Stimulated activated CD4-positive, alpha-beta T cell treated with anti-CD3 and anti-CD28 coated beads, Interleukin-1b, Interleukin-23, amount 100 ng/mL, for 48 hours (primary cell): ENCODE results near the gene KIFAP3.
"Not testable (repeated sequence)": the region's sequence is repeated elsewhere in the genome, so short reads cannot be mapped to it uniquely, and the experiment has no call there.

Source experiments
- DNase-seq: peaks from one replicate; pipeline ENCODE4 v3.0.0-alpha.2; 2020

Gene KIFAP3

GRCh38 chr1:170074250-170075157 is at the start of gene KIFAP3:
TSS of gene KIFAP3 (minus strand) at chr1:170074695. CDS start at chr1:170074467, 228 bp downstream.
- peak; percentile 97 for DNase-seq

GRCh38 chr1:170122366-170122765 is 47.9 kb upstream of the KIFAP3 start:
- DNase-seq: no peak

DNA sequence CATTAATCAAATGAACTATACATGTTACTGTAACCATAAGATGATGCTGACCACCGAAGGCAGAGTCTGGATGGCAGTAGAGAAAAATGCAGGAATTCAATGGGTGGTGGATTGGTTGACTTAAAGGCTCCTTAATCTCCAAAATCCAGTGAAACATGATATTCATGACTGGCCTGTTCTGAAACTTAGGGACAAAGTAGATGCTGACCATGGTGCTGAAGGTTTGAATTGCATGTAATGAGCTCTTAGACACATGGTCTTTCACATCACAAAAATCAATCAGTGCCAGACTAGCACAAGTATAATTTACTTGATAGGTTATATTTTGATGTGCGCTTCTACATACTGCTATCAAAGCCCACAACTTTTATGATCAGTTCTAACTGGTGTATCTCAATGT is 40.4 kb upstream of the KIFAP3 start:
- DNase-seq: no peak

GRCh38 chr1:170113140-170113539 is 38.6 kb upstream of the KIFAP3 start:
- DNase-seq: not testable (repeated sequence)

DNA sequence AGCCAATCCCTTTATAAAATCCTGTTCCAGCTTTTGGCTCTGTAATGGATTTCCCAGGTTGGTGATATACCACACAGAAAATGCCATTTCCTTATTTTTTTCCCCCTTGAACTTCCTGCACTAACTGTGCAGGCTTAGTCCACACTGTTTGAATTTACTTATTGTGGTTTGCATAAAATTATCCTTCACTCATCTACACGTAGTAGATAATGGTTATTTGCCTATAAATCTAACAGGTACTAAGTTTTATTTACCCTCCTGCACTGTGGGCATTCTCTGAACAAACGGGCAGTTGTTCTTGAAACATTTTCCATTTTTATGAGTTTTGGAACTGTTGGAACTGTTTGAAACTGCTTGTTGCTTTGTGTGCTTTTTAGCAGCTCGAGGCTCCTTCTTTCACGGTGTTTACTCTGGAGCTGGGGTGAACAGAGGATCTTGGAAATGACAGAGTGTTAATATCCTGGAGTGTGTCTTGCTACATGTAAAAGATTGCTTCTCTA is 23.0 kb upstream of the KIFAP3 start:
- DNase-seq: no peak

GRCh38 chr1:170096806-170097340 is 22.4 kb upstream of the KIFAP3 start:
- DNase-seq: no peak

DNA sequence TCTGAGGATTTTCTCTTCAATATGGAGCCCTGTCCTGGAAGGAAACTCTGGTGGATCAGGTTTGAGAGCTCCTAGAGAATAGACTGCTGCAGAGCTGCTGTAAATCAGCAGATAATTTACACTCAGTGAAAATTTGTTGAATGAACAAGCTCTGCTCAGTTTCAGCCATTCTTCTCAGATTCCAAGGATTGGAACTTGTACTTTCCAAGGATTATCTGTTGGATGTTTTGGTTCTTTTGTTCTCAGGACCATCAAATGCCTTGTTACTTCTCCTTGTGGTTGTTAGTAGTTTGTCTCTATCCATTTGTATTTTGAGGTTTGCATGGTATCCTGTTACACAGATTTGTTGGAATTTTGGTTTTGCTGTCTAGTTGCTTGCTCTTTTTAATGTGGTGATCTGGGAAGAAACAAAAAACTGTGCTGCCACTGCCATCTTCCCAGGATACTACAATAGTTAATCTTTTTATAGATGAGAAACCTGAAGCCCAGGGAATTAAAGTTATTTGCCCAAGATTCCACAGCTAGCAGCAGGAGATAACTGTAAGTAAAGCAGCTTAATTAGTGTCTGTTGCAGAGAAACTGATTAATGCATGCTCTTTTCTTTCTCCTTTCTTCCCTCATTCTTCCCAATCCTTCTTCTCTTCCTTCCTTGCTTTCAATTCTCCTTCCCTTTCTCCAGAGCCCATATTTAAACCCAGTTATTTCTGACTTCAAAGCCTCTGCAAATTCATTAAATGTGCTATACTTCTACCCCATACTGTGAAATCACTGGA is 21.7 kb upstream of the KIFAP3 start:
- no peak for DNase-seq

- not testable (repeated sequence) for DNase-seq
Observed at GRCh38 chr1:170094697-170095616, 20.5 kb upstream of the KIFAP3 start.

- no peak for DNase-seq
Observed at GRCh38 chr1:170086399-170087032, 12.0 kb upstream of the KIFAP3 start.

DNA sequence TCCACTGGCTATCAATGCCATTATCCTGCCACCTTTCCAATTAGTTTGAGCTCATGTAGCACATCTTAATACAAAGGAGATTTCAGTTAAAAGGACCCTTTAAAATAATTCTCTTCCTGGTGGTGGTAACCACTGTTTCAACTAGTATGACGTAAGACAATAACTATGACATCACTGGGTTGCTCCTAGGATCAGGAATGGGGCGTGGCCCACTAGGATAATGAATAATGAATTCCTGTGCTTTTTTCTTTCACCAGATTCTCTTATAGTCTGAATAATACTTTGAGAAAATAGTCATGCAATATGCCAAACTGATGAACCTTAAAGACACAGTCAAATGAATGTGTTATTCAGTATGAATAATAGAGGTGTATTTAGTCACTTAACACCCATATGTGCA is 10.6 kb upstream of the KIFAP3 start:
- DNase-seq: no peak

GRCh38 chr1:170078610-170079189 is 4.2 kb upstream of the KIFAP3 start:
- no peak for DNase-seq

GRCh38 chr1:170077926-170078325 is 3.4 kb upstream of the KIFAP3 start:
- DNase-seq: no peak

DNA sequence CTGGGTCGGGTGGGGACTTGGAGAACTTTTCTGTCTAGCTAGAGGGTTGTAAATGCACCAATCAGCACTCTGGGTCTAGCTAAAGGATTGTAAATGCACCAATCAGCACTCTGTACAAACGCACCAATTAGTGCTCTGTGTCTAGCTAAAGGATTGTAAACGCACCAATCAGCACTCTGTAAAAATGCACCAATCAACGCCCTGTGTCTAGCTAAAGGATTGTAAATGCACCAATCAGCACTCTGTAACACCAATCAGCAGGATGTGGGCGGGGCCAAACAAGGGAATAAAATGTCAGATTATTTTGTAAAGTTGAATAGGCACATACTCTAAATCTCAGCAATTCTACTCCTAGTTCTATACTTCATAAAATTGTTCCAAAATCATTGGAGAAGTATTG is 2.5 kb upstream of the KIFAP3 start:
- DNase-seq: peak; percentile 5

DNA sequence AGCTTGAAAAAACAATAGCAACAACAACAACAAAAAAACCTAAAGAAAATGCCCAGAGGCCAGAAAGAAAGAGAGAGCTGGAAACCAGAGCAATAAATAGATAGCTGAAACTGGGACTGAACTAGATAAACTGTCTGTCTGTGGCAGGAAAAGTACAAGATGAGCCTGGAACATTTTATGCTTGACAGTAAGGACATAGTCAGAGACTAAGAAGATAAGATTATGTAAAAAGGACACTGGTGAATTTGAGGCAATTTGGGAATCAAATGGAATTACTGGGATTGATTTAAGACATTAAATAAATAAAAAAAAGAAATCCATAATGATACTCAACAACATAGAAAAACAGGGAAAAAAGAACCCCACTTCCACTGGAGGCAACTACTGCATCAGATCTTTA is 1.7 kb upstream of the KIFAP3 start:
- DNase-seq: no peak

DNA sequence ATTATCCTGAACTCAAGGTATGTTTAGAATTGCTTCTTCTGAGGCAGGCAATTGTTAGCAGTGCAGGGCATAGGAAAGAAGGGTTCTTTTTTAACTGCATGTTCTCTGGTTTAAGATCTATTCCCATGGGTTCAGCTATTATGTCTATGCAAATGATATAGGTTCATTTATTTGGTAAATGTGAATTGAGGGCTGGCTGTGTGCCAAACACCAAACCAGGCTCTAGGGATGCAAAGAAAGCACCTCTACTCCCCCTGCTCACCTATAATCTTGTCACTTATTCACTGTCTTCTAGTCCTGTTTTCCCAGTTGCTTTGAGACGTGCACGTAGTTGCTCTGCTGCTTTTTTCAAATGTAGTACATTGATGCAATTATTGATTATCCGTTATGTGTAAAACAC is 691 bp upstream of the KIFAP3 start:
- DNase-seq: no peak

DNA sequence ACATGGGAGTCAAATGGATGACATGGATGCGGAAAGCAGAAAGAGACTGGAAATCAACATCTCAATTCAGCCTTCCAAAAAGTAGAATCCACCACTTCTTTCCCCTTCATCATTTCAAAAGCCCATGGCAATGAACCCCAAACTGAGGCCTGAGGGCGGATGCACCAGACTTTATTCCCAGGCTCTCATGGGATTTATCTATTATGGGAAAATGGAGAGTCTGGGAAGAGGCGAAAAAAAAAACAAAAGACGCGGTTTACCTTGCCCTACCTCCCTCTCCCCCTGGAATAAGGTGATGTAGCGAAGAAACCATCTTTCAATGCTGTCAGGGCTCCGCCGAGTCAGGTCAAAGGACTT is 624 bp downstream of the KIFAP3 start:
- DNase-seq: no peak

DNA sequence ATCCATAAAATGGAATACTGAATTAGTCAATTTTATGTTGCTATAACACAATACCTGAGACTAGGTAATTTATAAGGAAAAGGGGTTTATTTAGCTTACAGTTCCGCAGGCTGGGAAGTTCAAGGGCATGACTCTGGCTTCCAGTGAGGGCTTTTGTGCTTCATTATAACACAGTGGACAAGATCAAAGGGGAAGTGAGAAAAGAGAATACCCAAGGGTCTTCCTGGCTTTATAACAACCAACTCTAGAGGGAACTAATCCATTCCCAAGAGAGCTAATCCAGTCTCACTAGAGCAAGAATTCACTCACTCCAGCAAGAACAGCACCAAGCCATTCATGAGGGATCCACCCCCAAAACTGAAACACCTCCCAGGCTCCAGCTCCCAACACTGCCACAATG is 3.1 kb downstream of the KIFAP3 start:
- no peak for DNase-seq

DNA sequence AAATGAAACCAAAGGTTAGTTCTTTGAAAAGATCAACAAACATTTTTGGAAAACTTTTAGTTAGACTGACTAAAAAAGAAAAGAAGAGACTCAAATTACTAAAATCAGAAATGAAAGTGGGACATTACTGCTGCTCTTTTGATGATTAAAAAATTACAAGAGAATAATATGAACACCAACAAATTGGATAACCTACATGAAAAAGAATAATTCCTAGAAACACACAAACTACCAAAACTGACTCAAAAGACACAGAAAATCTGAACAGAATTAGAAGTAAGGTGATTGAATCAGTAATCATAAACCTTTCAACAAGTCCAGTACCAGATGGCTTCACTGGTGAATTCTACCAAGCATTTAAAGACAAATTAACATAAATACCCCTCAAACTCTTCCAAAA is 5.6 kb downstream of the KIFAP3 start:
- no peak for DNase-seq

DNA sequence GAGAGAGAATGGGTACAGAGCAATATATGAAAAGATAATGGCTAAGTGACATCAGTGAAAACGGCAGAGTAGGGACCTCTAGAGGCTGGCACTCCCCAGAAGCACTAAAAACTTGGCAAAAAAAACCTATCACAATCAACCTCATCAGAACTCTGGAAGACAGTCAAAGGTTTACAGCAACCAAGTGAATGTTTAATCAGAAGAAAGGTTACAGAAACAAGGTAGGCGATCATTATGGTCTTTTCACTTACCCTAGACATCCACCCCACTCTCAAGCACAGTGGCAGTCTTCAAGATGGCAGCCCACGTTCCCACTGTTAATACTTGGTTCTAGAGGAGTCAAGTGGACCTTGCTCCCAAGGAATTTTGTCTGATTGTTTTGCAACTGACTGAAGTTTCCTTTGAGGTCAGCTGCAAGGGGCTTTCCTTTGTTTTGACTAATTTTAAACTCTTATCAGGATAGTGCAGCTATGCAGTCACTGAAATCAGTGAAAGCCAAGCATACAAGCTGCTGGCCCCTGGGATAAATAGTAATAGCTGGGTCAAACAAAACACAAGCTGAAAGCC is 7.2 kb downstream of the KIFAP3 start:
- no peak for DNase-seq

GRCh38 chr1:170064821-170065220 is 9.7 kb downstream of the KIFAP3 start:
- no peak for DNase-seq

- DNase-seq: no peak
Observed at GRCh38 chr1:170063109-170063826, 11.2 kb downstream of the KIFAP3 start.
